Osteocyte (in vitro differentiated cells): Measurements from ENCODE around the gene RGL3. TPM values are rescaled to one million over a fixed set of nuclear protein-coding genes. Genes with fewer than 3 reads are reported as not detected.

Experiments used
- DNase-seq: peaks from one replicate; pipeline ENCODE4 v3.0.0; 2021; ENCODE audit warnings: mixed read lengths; ENCODE audit not compliant: unreplicated experiment; ENCODE audit errors: extremely low spot score
- H3K27ac Mint-ChIP-seq: one replicate; pipeline ENCODE4 v1.8.0; 2021; ENCODE audit warnings: mild to moderate bottlenecking, mixed read lengths; ENCODE audit not compliant: unreplicated experiment
- H3K27me3 Mint-ChIP-seq: one replicate; pipeline ENCODE4 v1.8.0; 2021; ENCODE audit warnings: mixed read lengths; ENCODE audit not compliant: unreplicated experiment
- H3K36me3 Mint-ChIP-seq: one replicate; pipeline ENCODE4 v1.8.0; 2021; ENCODE audit warnings: mixed read lengths; ENCODE audit not compliant: unreplicated experiment
- H3K4me1 Mint-ChIP-seq: one replicate; pipeline ENCODE4 v1.8.0; 2021; ENCODE audit warnings: mixed read lengths; ENCODE audit not compliant: unreplicated experiment
- H3K4me3 Mint-ChIP-seq: one replicate; pipeline ENCODE4 v1.8.0; 2021; ENCODE audit warnings: mild to moderate bottlenecking, moderate library complexity, mixed read lengths; ENCODE audit not compliant: unreplicated experiment
- H3K9me3 Mint-ChIP-seq: one replicate; pipeline ENCODE4 v1.8.0; 2021; ENCODE audit warnings: mixed read lengths; ENCODE audit not compliant: unreplicated experiment
- CTCF ChIP-seq: fragments of 200-600 bp; sonication (generic); IDR thresholded peaks from 2 replicates; pipeline ENCODE4 v1.5.0; 2021; ENCODE audit warnings: antibody characterized with exemption, mild to moderate bottlenecking, moderate library complexity
- total RNA-seq: library from RNA; stranded (reverse); gene quantifications from 2 replicates; pipeline ENCODE4 v1.2.1, GENCODE V29; 2021

Gene RGL3
- total RNA-seq, 1 donor from 2014 or later = 1.9 TPM

GRCh38 chr19:11452620-11453310, 33.7 kb upstream of the RGL3 start:
- DNase-seq = no peak
- no peaks in the 10 kb centered on the region for H3K27me3 Mint-ChIP-seq
- no peak overlapping the region for H3K27ac Mint-ChIP-seq
- TF ChIP-seq CTCF = no peak
- H3K4me1 Mint-ChIP-seq = peaks cover 3% of the 10 kb centered on the region
- H3K9me3 Mint-ChIP-seq = no peaks in the 10 kb centered on the region
- H3K36me3 Mint-ChIP-seq = peaks cover 4% of the 10 kb centered on the region
- no peak overlapping the region for H3K4me3 Mint-ChIP-seq

GRCh38 chr19:11451871-11452619, 32.9 kb upstream of the RGL3 start:
- H3K36me3 Mint-ChIP-seq = peaks cover 4% of the 10 kb centered on the region
- no peaks in the 10 kb centered on the region for H3K9me3 Mint-ChIP-seq
- no peak overlapping the region for H3K27ac Mint-ChIP-seq
- no peak for TF ChIP-seq CTCF
- H3K4me3 Mint-ChIP-seq = no peak overlapping the region
- peaks cover 3% of the 10 kb centered on the region for H3K4me1 Mint-ChIP-seq
- DNase-seq = no peak
- no peaks in the 10 kb centered on the region for H3K27me3 Mint-ChIP-seq

- no peak overlapping the region for H3K4me3 Mint-ChIP-seq
- DNase-seq = no peak
- TF ChIP-seq CTCF = no peak
- no peaks in the 10 kb centered on the region for H3K9me3 Mint-ChIP-seq
- no peaks in the 10 kb centered on the region for H3K27me3 Mint-ChIP-seq
- peaks cover 4% of the 10 kb centered on the region for H3K36me3 Mint-ChIP-seq
- H3K27ac Mint-ChIP-seq = no peak overlapping the region
- H3K4me1 Mint-ChIP-seq = peaks cover 3% of the 10 kb centered on the region
Measured at GRCh38 chr19:11451327-11451870, 32.3 kb upstream of the RGL3 start.

DNA sequence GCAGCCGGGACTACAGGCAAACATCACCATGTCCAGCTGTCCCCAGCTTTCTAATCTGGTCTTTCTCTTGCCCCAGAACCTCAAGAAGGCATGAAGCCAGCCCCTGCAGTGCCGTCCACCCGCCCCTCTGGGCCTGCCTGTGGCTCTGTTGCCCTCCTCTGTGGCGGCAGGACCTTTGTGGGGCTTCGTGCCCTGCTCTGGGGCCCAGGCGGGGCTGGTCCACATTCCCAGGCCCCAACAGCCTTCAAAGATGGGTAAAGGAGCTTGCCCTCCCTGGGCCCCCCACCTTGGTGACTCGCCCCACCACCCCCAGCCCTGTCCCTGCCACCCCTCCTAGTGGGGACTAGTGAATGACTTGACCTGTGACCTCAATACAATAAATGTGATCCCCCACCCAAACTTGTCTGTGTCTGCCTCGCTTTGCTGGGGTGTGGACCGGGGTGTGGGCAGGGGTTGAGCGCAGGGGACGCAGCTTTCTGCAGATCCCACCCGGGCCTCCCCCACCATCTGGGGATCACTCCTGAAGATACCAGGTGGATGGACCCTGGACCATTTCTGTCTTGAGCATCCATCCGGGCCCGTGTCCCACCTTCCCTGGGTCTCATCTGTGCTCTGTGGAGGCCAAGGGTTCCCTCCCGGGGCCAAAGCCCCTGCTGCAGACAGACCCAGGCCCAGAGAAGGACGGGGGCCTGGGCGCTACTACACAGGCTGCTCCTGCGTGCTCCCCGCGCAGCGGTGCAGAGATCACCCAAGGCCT, 31.6 kb upstream of the RGL3 start:
- Mint-ChIP-seq H3K27me3 (no peaks in the 10 kb centered on the region), H3K27ac (no peak overlapping the region), H3K4me3 (no peak overlapping the region), H3K9me3 (no peaks in the 10 kb centered on the region), H3K36me3 (peaks cover 4% of the 10 kb centered on the region), H3K4me1 (peaks cover 3% of the 10 kb centered on the region)
- DNase-seq = no peak
- no peak for TF ChIP-seq CTCF
